T1000 (cell line): ENCODE results near the gene TNFSF10.
"Not testable (repeated sequence)": the region's sequence is repeated elsewhere in the genome, so short reads cannot be mapped to it uniquely, and the experiment has no call there.

ENCODE experiments used
- DNase-seq: peaks from one replicate; lab custom pipeline; 2025; ENCODE audit warnings: mixed read lengths; lab: John Stamatoyannopoulos, UW

TNFSF10 gene

DNA sequence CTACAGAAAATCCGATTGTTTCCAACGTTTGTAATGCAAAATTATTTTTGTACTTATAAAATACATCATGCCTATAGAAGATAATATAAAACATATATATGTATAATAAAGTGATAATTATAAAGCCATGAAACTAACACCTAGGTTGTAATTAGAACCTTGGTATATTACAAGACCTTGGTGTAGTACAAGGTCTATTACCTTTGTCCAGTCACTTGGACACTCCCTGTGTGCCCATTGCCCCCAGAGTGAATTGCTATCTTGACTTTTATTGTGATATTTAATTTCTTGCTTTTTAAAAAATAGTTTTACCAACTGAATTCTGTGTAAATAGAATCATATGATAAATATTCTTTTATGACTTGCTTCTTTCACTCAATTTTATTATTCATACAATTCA, 20.7 kb upstream of the TNFSF10 start:
- DNase-seq = no peak

DNA sequence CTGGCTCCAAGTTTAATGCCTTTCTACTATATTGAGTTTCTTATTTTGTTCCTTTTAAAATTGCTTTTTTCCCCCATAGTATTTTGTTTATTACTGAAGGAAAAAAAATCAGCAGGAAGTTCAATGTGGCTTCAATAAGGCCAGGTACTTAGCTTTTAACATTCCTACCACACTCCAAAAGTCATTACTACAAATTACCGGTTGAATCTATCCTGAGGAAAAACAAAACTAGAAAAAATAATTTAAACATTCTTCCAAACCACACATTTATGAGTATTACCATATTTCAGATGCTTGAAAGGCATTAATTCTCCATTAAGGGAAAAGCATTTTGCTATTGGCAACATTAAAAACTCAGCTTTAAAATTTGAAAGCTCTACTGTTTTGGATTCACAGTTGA, 20.2 kb upstream of the TNFSF10 start:
- DNase-seq = no peak

DNA sequence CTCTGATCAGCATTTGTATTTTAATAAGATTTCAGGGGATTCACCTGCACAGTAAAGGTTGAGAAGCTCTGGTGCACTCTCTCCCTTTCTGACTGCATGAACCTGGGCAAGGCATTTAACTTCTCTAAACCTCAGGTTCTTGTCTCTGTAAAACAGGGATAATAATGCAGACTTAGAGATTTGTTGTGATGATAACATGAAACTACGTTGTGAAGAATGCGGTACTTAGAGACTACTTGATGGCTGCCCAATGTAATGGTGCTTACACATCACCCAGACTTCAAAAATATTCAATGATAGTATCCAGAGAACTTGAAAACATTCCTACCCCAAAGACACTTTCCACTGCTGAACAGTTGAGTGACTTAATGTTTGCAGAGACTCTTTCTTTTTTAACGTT, 19.8 kb upstream of the TNFSF10 start:
- DNase-seq = no peak

DNA sequence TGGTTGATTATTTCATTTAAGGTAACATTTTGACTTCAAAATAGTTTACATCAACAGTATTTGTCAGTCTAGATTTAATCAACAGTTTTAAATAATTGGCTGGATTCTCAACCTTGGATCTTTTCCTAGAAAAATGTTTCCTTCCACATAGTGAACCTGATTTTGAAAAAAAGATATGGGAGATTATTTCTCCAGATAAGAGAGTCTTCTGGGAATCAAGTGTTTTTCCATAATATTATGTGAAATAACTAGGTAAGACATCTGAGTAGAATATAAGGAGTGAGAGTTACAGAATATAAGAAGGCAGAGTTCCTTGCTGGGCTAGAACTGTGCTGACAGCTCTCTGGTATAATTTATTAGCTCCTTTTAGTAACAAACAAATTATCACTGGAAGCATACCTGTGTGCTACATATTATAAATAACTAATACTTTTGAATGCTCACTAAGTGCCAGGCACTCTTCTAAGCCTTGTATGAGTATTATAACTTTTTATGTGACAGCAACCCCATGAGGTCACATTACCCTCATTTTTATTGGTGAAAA, 18.8 kb upstream of the TNFSF10 start:
- no peak for DNase-seq

DNA sequence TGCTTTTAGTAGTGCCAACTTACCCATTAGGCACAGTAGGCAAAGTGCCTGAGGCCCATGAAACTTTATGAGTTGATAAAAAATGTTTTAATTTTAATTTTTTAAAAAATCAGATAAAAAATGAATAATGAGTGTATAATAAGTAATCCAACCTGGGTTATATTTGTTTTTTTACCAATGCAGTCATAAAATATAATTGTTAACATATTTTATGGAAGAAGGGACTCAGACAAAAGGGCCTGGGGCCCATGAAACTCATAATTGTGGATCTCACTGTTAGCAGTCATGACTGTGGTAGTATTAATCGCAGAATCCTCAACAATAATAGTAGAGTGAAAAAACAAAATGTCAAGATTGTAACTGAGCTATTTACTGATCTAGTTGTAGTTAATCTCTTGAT, 16.8 kb upstream of the TNFSF10 start:
- DNase-seq = no peak

DNA sequence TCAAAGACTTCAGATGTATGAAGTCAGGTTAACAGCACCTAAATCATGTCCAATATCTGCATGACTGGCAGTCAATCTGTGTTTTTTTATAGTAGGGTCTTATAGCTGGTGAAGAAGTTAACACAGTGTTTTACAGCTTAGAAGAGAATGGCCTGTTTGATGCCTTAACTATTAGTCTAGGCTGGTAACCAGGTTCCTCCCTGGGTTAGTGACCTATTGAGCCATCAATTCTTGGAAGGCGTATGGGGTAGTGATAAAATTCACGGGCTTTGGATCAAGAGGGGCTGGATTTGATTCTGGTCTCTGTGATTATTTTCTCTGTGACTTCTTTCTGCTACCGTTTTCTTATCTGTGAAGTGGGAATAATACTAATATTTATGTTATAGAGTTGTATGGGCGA, 16.0 kb upstream of the TNFSF10 start:
- no peak for DNase-seq

DNA sequence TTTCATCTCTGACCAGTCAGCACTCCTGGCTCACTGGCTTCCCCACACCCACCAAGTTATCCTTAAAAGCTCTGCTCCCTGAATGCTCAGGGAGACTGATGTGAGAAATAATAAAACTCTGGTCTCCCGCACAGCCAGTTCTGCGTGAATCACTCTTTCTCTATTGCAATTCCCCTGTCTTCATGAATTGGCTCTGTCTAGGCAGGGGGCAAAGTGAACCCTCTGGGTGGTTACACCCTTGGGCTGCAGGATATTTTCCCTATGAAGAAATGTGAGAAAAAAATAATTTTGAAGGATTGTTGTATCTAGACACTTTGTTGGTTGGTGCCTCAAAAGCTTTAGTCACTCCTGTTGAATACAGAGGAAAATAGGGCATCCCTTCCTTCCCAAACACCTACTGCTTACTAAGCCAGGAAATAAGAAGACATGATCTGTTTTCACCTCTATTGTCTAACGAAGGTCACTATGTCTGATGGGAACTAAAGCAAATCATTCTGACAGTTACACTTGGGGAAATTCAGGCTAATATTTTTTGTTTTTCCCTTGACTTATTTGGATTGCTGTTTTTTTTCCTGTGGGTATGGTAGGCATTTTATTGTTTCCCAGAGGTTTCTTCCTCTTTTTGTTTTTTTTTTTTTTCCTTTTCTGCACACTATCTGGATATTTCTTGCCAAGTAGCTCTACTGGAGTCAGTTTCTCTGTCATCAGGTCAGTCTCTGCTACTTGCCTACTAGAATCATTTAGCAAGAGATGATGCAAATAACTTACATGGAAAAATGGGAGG, 15.3 kb upstream of the TNFSF10 start:
- no peak for DNase-seq

DNA sequence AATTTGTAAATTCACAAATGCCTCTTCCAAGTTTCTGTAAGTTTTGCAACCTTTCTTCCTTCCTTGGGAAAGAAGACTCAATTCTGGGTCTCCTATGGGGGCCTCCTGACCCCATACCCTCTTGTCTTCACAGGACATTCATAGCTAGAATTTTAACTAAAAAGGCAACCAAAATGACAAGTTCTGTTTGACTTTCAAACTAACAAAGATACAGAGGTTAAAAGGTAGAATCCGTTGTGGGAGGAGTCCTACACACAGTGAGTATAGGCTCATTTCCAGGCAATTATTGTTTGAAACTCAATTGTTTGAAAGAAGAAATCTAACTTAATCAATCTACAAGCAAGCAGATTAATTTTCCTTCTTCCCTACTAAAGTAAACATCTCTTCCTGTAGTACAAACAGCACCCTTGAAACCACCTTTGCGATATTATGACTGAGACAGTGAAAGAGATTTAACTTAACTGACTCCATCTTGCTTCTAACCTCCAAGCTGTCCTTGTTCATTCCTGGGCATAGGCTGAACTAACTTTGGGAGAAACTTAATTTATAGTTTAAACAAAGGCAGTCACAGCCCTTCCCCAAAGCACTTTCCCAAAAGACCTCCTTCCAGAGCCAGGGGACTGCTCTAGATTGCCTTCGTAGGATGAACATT, 14.4 kb upstream of the TNFSF10 start:
- DNase-seq = no peak

DNA sequence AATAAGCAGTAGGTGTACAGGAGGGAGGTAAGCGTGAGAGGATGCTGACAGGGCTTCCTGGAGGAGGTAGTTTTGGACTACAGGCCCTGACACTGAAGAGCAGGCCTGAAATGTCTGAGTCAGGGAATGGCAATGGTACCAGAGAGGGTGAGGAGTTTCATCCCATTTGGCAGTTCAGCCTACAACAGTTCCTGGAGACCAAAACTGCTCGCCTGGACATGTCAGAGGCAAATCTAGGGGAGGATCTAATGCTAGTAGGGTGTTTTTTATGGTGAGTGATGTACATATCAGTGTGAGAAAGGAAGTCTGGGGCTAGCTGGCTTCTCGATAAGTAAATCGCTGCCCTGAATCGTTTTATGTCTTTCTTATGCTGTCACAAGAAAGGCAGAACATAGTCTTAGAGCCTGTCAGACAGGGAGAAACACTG, 13.8 kb upstream of the TNFSF10 start:
- no peak for DNase-seq

DNA sequence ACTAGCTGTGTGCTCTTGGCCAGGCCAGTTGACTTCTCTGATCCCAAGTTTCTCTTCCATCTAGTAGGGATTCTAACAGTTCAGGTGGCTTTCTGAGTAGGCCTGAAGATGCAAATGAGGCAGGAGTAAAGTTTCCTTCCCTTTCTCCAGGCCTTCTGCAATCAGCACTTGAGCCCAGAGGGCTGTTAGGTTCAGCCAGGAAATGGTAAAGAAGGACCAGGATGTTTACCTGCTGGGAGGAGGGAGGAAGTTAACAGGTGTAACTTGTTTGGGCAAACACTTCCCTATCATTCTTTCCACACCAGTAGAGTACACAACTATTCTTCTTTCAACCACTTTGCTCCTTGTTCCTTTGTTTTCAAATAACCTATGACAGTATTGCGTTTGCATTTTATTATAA, 13.3 kb upstream of the TNFSF10 start:
- DNase-seq = no peak

DNA sequence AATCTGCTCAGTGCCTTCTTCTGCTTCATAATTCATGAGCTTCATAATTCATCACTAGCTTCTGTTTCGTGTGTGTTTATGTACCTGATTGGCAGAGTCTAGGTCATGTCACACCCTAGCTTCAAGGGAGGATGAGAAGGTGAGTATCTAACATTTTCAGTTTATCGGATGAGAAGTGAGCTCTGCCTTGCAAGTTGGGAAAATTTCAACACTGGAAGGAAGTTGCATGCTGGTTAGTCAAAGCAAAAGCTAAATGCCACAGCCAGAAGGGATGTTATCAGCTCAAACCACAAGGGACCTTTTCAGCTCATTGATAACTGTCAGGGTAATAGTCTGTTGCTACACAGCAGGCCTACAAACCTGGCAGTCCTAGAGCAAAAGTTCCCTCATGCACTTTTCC, 7.3 kb upstream of the TNFSF10 start:
- DNase-seq = no peak

DNA sequence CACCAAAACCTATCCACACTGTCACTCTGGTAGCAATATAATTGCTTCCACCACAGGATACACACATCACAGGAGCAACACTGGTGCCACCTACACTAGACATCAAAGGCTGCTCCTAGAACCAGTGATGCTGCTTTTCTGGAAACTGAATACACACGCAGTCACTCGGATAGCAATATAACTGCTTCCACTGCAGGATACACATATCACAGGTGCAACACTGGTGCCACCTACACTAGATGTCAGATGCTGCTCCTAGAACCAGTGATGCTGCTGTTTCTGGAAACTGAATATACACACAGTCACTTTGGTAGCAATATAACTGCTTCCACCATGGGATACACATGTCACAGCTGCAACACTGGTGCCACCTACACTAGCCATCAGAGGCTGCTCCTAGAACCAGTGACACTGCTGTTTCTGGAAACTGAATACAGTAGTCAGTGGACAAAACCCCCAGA, 6.9 kb upstream of the TNFSF10 start:
- no peak for DNase-seq

DNA sequence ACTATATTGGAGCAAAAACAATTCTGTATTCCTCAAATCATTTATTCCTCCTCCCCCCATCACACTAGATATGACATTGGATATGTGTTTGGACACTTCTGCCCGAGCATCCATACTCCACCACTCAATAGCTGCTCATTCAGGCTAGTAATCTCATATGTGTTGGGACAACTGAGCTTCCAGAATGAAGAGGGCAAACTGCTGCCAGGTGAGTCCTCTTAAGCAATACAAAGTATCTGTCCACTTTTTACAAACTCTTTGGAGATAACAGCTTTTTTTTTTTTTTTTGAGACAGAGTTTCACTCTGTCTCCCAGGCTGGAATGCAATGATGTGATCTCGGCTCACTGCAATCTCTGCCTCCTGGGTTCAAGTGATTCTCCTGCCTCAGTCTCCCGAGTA, 5.4 kb upstream of the TNFSF10 start:
- DNase-seq = no peak

DNA sequence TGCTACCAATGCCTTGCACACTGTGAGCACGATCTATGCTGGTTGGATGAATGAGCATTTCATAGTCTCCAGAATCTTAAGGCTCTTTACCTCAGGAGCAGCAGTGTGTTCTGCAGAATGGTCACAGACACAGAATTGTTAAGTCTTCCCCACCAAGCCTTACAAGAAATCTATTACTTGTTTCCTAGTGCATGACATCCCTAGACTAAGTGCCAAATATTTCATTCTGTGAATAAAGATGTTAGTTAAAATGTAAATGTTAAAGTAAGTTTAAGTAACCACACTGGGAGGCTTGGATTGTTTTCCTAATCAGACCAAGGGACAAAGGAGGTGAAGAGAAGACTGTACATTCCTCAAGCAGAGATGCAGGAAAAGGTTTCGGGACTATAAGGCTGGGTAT, 4.1 kb upstream of the TNFSF10 start:
- no peak for DNase-seq

DNA sequence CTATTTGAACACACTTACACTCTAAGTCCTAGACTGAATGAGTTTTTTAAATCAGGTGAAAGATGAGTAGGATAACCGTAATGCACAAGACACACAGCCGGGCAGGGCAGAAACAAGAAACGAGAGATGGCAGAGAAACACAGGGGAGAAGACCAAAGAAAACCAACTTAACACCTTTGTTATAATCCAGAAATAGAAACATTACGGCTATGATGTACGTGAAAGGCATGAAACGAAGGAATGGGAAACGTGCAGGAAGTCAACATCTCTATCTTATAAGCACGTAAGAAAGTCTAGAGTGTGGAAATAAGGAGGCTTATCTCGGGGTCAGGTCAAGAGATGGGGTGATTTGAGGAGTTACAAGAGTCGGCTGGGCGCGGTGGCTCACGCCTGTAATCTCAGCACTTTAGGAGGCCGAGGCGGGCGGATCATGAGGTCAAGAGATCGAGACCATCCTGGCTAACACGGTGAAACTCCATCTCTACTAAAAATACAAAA, 1.9 kb upstream of the TNFSF10 start:
- DNase-seq = no peak

DNA sequence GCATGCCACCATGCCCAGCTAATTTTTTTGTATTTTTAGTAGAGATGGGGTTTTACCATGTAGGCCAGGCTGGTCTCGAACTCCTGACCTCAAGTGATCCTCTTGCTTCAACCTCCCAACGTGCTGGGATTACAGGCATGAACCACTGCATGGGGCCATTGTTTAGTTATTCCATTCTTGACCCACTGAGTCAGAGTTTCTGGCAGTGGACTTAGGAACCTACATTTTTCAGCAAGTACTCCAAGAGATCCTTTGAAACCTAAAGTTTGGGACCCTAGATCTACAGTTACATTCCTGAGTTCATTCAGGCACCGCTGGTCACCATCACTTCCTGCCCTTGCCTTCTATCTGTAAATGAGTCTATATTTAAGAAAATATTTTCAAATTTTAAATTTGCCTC, 1.4 kb upstream of the TNFSF10 start:
- no peak for DNase-seq

DNA sequence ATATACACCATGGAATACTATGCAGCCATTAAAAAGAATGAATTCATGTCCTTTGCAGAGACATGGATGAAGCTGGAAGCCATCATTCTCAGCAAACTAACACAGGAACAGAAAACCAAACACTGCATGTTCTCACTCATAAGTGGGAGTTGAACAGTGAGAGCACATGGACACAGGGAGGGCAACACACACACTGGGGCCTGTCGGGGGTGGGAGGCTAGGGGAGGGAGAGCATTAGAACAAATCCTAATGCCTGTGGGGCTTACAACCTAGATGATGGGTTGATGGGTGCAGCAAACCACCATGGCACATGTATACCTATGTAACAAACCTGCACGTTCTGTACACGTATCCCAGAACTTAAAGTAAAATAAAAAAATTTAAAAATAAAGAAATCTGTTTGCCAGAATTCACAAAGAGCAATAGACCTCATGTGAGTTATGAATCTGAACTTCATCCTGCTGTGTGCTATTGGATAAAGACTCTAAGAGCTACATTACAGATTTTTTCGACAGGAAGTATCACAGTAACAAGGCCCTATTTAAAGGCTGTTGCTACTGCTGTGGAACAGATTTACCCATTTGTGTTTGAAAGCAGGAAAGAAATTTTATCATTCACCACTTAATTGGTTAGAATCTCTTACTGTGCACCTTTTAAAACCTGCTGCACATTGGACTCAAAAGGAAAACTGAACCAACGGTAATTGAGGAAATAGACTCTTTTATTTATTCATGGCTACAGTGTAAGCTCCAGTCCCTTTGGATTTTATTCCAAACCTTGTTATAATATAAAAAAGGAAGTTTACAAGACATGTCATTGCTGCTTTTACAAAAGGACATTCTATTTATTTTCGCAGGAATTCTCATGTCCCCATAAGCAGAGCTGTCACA, 1.1 kb downstream of the TNFSF10 start:
- DNase-seq = not testable (repeated sequence)

DNA sequence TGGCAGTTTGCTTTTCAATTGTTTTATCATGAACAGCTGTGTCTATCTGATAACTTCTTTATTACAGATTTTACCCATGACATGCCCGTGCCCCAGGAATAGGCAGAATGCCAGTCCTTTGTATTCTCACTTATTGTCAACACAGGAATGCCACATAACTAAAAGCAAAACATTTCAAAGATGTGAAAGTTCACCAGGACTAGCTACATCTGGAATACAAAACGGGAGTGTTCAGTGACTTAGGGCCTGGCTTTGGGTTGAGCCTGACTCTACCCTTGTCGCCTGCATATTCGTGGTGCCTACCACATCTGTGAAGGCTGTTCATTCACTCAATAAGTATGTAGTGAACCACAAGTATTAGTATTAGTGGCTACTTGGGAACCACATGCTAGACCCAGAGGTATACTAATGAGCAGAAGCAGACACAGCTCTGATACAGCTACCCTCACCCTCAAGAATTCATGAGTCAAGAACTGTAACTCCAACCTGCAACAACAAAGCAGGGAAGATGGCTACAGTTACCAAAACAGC, 2.9 kb downstream of the TNFSF10 start:
- no peak for DNase-seq

DNA sequence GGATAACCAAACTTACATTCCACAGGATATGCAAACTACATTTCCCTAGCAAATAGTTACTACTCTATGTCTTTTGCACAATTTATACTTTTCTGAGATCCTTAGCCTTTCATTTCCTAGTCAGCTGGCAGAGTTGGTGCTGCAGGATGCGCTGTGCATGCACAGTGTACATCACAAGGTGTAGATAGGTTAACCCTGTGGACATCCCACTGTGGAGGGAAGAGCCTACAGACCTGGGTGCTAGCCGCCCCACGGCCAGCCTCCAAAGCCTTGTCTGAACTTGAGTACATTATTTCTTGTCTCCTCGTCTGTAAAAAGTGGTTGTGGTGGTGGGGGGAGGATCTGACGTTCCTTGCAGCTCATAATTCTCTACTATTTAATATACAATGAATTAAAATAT, 3.5 kb downstream of the TNFSF10 start:
- DNase-seq = no peak

DNA sequence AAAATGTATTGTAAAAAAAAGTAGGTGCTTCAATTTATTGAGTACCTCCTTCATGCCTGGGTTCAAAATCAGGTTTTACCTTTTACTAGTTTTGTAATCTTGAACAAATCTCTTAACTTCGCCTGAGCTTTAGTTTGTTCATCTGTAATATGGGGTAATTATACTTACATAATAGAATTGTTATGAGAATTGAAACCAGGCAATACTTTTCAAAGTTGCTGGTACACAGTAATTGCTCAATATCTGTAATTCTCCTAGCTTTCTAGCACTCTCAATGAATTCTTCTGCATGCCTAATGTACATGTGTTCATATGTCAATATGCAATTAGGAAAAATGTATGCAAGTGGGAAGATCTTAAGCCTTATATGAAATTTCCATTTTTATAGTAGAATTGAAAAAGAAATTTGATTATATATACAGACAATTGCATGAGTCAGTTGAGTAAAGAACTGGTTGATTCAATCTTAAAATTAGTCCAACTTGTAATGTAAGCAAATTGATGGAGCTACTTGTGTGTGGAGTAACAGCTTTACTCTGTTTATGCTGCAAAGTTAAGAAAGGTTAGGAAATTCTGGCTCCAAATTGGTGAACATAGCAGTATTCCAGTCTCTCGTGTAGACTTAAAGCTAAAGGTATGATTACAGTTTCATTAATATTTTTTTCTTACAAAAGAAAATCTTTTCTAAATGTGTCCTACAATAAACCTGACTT, 4.1 kb downstream of the TNFSF10 start:
- no peak for DNase-seq

DNA sequence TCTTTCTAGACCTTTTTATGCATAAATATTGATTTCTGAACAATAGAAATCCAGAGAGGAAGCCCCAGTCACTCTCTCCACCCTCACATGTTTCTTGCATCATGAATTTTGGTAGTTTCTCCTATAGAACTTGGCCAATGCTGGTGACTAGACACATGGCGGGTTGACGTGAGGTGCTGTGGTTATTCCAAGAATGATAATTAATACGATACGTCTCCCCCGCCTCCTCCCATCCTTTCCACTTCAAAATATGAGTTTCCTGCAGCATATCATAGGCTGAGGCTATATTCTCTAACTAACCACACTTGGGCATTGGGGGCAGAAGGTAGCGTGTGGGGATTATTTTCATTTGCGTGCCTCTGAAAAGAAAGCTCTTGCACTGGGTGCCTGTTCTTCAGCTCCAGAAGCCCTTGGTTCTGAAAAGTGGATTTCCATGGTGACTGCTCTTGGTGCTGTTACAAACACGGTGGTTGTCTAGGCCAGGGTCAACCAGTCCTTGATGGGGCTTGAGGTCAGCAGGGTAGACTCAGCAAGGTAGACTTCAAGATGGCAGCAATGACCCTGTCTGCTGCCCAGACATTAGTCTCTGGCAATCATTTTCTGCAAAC, 5.3 kb downstream of the TNFSF10 start:
- DNase-seq = no peak
